ENCODE measurements around the gene CENPT. TPM values are rescaled to one million over a fixed set of nuclear protein-coding genes. Genes with fewer than 3 reads are reported as not detected.

The CENPT gene
- total and polyA plus RNA-seq, 8 donors: 19.6 to 143 (median 31.4) TPM

GRCh38 chr16:67814567-67814966 lies 32.9 kb downstream of the CENPT start:
- H3K27ac ChIP-seq: no peak overlapping the region
- no peak for TF ChIP-seq CTCF (IDR thresholded peaks at IDR 0.05)
- DNase-seq: no peak
- H3K4me3 ChIP-seq: no peak overlapping the region
- no peak for FAIRE-seq
- WGBS, 2 donors: 82 to 83% methylated on average over 8 of the region's 8 CpGs
- intact Hi-C loops (cut with DNase I): no loop called here
- H3K36me3 ChIP-seq: no peaks in the 10 kb centered on the region
- no peaks in the 10 kb centered on the region for H3K27me3 ChIP-seq
- no peaks in the 10 kb centered on the region for H3K9me3 ChIP-seq
- peaks cover 0 to 3% (median 0%) of the 10 kb centered on the region in 3 donors for H3K4me1 ChIP-seq
- no peak for ATAC-seq

- DNase-seq: no peak
- Histone ChIP-seq H3K27ac (no peak overlapping the region), H3K4me1 (peaks cover 0 to 2% (median 0%) of the 10 kb centered on the region in 3 donors), H3K9me3 (no peaks in the 10 kb centered on the region), H3K27me3 (no peaks in the 10 kb centered on the region), H3K36me3 (no peaks in the 10 kb centered on the region), H3K4me3 (no peak overlapping the region)
- WGBS, 2 donors: 95 to 96% methylated on average over 1 of the region's 1 CpG
- intact Hi-C loops (cut with DNase I): no loop called here
- no peak for ATAC-seq
- no peak for TF ChIP-seq CTCF (IDR thresholded peaks at IDR 0.05)
- no peak for FAIRE-seq
Observed at GRCh38 chr16:67811899-67812298, 35.6 kb downstream of the CENPT start.

GRCh38 chr16:67807148-67807682 lies 40.3 kb downstream of the CENPT start:
- peaks cover 8 to 12% (median 11%) of the 10 kb centered on the region in 3 donors for H3K4me1 ChIP-seq
- H3K9me3 ChIP-seq: no peaks in the 10 kb centered on the region
- no peak for DNase-seq
- FAIRE-seq: no peak
- H3K27ac ChIP-seq: peak overlapping the region; percentile 1 to 82 (median 50)
- no peaks in the 10 kb centered on the region for H3K27me3 ChIP-seq
- 19 to 21% methylated on average over 24 of the region's 24 CpGs for WGBS, 2 donors
- peak overlapping the region; percentile 93 to 99 (median 97) for H3K4me3 ChIP-seq
- intact Hi-C loops (cut with DNase I): no loop called here
- peak in 2 of 4 donors; percentile 14 to 19 for ATAC-seq
- no peak for TF ChIP-seq CTCF (IDR thresholded peaks at IDR 0.05)
- no peaks in the 10 kb centered on the region for H3K36me3 ChIP-seq

- 0% methylated on average over 51 to 54 of the region's 54 CpGs for WGBS, 2 donors
- ATAC-seq: peak; percentile 91 to 97 (median 94)
- H3K9me3 ChIP-seq: no peaks in the 10 kb centered on the region
- no peak for TF ChIP-seq CTCF (IDR thresholded peaks at IDR 0.05)
- peak within 1 kb of the TSS; percentile 77 to 83 (median 80) for H3K27ac ChIP-seq
- H3K27me3 ChIP-seq: no peaks in the 10 kb centered on the region
- peaks cover 8 to 12% (median 11%) of the 10 kb centered on the region in 3 donors for H3K4me1 ChIP-seq
- peak; percentile 92 to 98 (median 97) for DNase-seq
- intact Hi-C loops (cut with DNase I): no loop called here
- no peaks in the 10 kb centered on the region for H3K36me3 ChIP-seq
- H3K4me3 ChIP-seq: peak within 1 kb of the TSS; percentile 93 to 99 (median 97)
- FAIRE-seq: peak; percentile 86
Observed at GRCh38 chr16:67806428-67807147, 40.9 kb downstream of the CENPT start, which contains the start of the genes RANBP10 and TSNAXIP1. Gene RANBP10, minus strand, starts transcription at chr16:67806560. Its CDS starts 24 bp downstream, at chr16:67806536. Gene TSNAXIP1, plus strand, starts transcription at chr16:67806889. Its CDS starts 261 bp downstream, at chr16:67807150.
